Endothelial cell of umbilical vein (primary cell): ENCODE data around the gene GLP1R. TPM values are rescaled to one million over a fixed set of nuclear protein-coding genes. Genes with fewer than 3 reads are reported as not detected.

Experiments
- BruUV-seq: library from RNA; stranded (reverse); fragments of 400-500 nt; replicated peaks from 2 replicates; lab custom pipeline; 2021; lab: Mats Ljungman, UMichigan
- CTCF ChIA-PET: fragments of 300-600, 350-600 bp; sonication (Branson Sonifier 250); formaldehyde crosslinking; loops from one replicate; lab custom pipeline; 2021; ENCODE audit warnings: antibody characterized with exemption, inconsistent platforms; lab: Charles Lee
- POLR2A ChIA-PET: fragments of 300-600, 350-600 bp; sonication (Branson Sonifier 250); formaldehyde crosslinking; loops from one replicate; lab custom pipeline; 2021; ENCODE audit warnings: antibody characterized with exemption, inconsistent platforms; lab: Charles Lee
- DNase-seq: peaks from one replicate; pipeline ENCODE4 v3.0.0-alpha.2; 2011; ENCODE audit warnings: low read depth, low spot score
- FAIRE-seq: peaks from 2 replicates; lab custom pipeline; 2011; peaks lifted over from hg19 to GRCh38; lab: Jason Lieb, UNC
- H2AFZ ChIP-seq: 2 replicates; pipeline ENCODE4 v1.6.0; 2012; ENCODE audit warnings: low read depth, low read length, control low read depth, inconsistent platforms
- H3K27ac ChIP-seq: 2 replicates; pipeline ENCODE4 v1.5.1; 2011; ENCODE audit warnings: low read depth, mild to moderate bottlenecking, control low read depth, low read length, moderate library complexity; ENCODE audit not compliant: insufficient read depth
- H3K27me3 ChIP-seq, 2 experiments: 2 replicates each; pipeline versions ENCODE4 v1.6.0 to v1.6.1; 2011; ENCODE audit warnings: low read length in 2 of 2, mixed read lengths in 1 of 2; ENCODE audit not compliant: control insufficient read depth in 2 of 2, insufficient read depth in 2 of 2
- H3K36me3 ChIP-seq, 2 experiments: 2 replicates in 1 of 2; 3 replicates in 1 of 2; pipeline ENCODE4 v1.5.1; 2011; ENCODE audit warnings: low read length in 2 of 2, mild to moderate bottlenecking in 1 of 2, moderate library complexity in 1 of 2; ENCODE audit not compliant: control insufficient read depth in 2 of 2, insufficient read depth in 2 of 2; ENCODE audit errors: extremely low read depth in 1 of 2
- H3K4me1 ChIP-seq: 3 replicates; pipeline ENCODE4 v1.5.1; 2011; ENCODE audit warnings: mild to moderate bottlenecking, low read length; ENCODE audit not compliant: control insufficient read depth, insufficient read depth; ENCODE audit errors: extremely low read depth
- H3K4me2 ChIP-seq: 2 replicates; pipeline ENCODE4 v1.6.1; 2011; ENCODE audit warnings: low read length, control low read depth, mixed read lengths; ENCODE audit not compliant: insufficient read depth
- H3K4me3 ChIP-seq, 3 experiments: fragments of 200-600 bp in 1 of 3; sonication (generic), shearing (Covaris generic) in 1 of 3; replicated peaks in 1 of 3; 2 replicates each; pipeline ENCODE4 v1.5.1; 2011 to 2016; ENCODE audit warnings: control low read depth in 3 of 3, low read length in 3 of 3, mild to moderate bottlenecking in 2 of 3, inconsistent platforms in 1 of 3, low read depth in 1 of 3, moderate library complexity in 1 of 3; ENCODE audit not compliant: insufficient read depth in 1 of 3
- H3K79me2 ChIP-seq: 2 replicates; pipeline ENCODE4 v1.6.0; 2012; ENCODE audit warnings: low read length, inconsistent platforms; ENCODE audit not compliant: control insufficient read depth, insufficient read depth
- H3K9ac ChIP-seq: replicated peaks from 2 replicates; pipeline ENCODE3; 2011; ENCODE audit warnings: low read length, control low read depth; ENCODE audit not compliant: insufficient read depth; ENCODE audit errors: extremely low read depth
- H3K9me1 ChIP-seq: replicated peaks from 3 replicates; pipeline ENCODE4 v1.6.0; 2011; ENCODE audit warnings: mild to moderate bottlenecking, low read length; ENCODE audit not compliant: control insufficient read depth, insufficient read depth; ENCODE audit errors: extremely low read depth
- H3K9me3 ChIP-seq: replicated peaks from 2 replicates; pipeline ENCODE4 v1.5.1; 2012; ENCODE audit warnings: low read length, inconsistent platforms; ENCODE audit not compliant: control insufficient read depth, insufficient read depth
- H4K20me1 ChIP-seq: replicated peaks from 2 replicates; pipeline ENCODE3; 2011; ENCODE audit warnings: mild to moderate bottlenecking, low read length; ENCODE audit not compliant: control insufficient read depth, insufficient read depth; ENCODE audit errors: extremely low read depth
- CTCF ChIP-seq, 2 donors: IDR thresholded peaks; 1 replicate in 1 of 2; 2 replicates in 1 of 2; pipeline ENCODE4 v1.5.1; 2011; ENCODE audit warnings: low read length in 2 of 2, mild to moderate bottlenecking in 2 of 2, moderate library complexity in 2 of 2, control low read depth in 1 of 2, inconsistent platforms in 1 of 2, low read depth in 1 of 2; ENCODE audit not compliant: insufficient read depth in 1 of 2; ENCODE audit errors: extremely low read depth in 1 of 2
- EZH2 ChIP-seq: IDR thresholded peaks from 2 replicates; pipeline ENCODE4 v1.6.1; 2012; ENCODE audit warnings: borderline replicate concordance, low read depth, mild to moderate bottlenecking, moderate library complexity, low read length, inconsistent platforms; ENCODE audit not compliant: severe bottlenecking
- FOS ChIP-seq: IDR thresholded peaks from 2 replicates; pipeline ENCODE4 v1.6.1; 2011; ENCODE audit warnings: mild to moderate bottlenecking, low read length, moderate library complexity, borderline replicate concordance; ENCODE audit not compliant: insufficient read depth
- GATA2 ChIP-seq: IDR thresholded peaks from 2 replicates; pipeline ENCODE4 v1.7.0; 2011; ENCODE audit warnings: low read depth, mild to moderate bottlenecking, moderate library complexity, mixed read lengths, low read length; ENCODE audit not compliant: insufficient read length, insufficient read depth
- JUN ChIP-seq: IDR thresholded peaks from 2 replicates; pipeline ENCODE4 v1.6.1; 2011; ENCODE audit warnings: borderline replicate concordance, low read depth; ENCODE audit not compliant: insufficient read length, insufficient read depth
- MYC ChIP-seq: IDR thresholded peaks from one replicate; pipeline ENCODE4 v1.6.1; 2011; ENCODE audit warnings: mild to moderate bottlenecking, low read depth, low read length
- POLR2A ChIP-seq: IDR thresholded peaks from 2 replicates; pipeline ENCODE4 v1.6.1; 2012; ENCODE audit warnings: low read depth, mild to moderate bottlenecking, control low read depth, low read length
- POLR2AphosphoS5 ChIP-seq: IDR thresholded peaks from 2 replicates; pipeline ENCODE4 v1.6.1; 2012; ENCODE audit warnings: low read depth, mild to moderate bottlenecking, control low read depth, low read length, moderate library complexity; ENCODE audit not compliant: insufficient read depth
- dilution Hi-C: fragments of 300-500 bp; cut with MboI; formaldehyde crosslinking; loops from one replicate; pipeline ENCODE4 v1.15.0; 2019; ENCODE audit warnings: low sequenced_read_pairs; ENCODE audit not compliant: extremely low pct_ligation_motif_present
- intact Hi-C: fragments of 100-400 bp; cut with micrococcal nuclease; formaldehyde crosslinking; loops from one replicate; pipeline ENCODE4 v1.10.0; 2022
- polyA plus RNA-seq, 4 experiments: library from polyadenylated mRNA; depleted of rRNA in 3 of 4; stranded (reverse) in 3 of 4; unstranded in 1 of 4; fragments of >200 nt; gene quantifications; 2 replicates each; pipeline versions ENCODE4 v1.2.1 to v1.2.3, GENCODE V29; 2011 to 2012; ENCODE audit warnings: missing spikeins in 1 of 4
- total RNA-seq: library from RNA; stranded (reverse); gene quantifications from 2 replicates; pipeline ENCODE4 v1.2.3, GENCODE V29; 2021
- TF ChIP-seq, protein P1 (sequence below): IDR thresholded peaks from 2 replicates; pipeline ENCODE4 v1.6.1; 2011; ENCODE audit not compliant: insufficient read depth, insufficient read length

The GLP1R gene
- total and polyA plus RNA-seq, 2 donors (not counting 3 experiments of a cell fraction or from before 2014, with no cell fraction given): not detected

GRCh38 chr6:39005774-39006173 lies 42.8 kb upstream of the GLP1R start:
- Histone ChIP-seq H3K27me3 (peaks cover 12 to 21% of the 10 kb centered on the region in 2 experiments), H3K36me3 (no peaks in the 10 kb centered on the region), H4K20me1 (no peaks in the 10 kb centered on the region), H3K27ac (no peak overlapping the region), H3K9ac (no peak overlapping the region), H3K4me2 (no peak overlapping the region), H2AFZ (no peak overlapping the region), H3K9me3 (no peaks in the 10 kb centered on the region), H3K79me2 (no peaks in the 10 kb centered on the region), H3K9me1 (no peaks in the 10 kb centered on the region), H3K4me1 (no peaks in the 10 kb centered on the region), H3K4me3 (no peak overlapping the region)
- DNase-seq (no peak), FAIRE-seq (no peak)
- ChIA-PET POLR2A (no interaction called here), CTCF (interaction anchor here (1.2 to 1.3 kb wide), 2 partner anchors 24 to 297 kb away, joined by 3 read pairs; no protein-coding TSS in a partner anchor)
- intact Hi-C loops: no loop called here
- TF ChIP-seq FOS (no peak), POLR2A (no peak), GATA2 (no peak), MYC (no peak), POLR2AphosphoS5 (no peak), CTCF (IDR thresholded peaks at IDR 0.05; ENCODE audit: extremely low read depth in 1 of 2, insufficient read depth in 1 of 2, low read depth in 1 of 2, low read length in 2 of 2) (no peak), JUN (no peak), EZH2 (no peak)
- TF ChIP-seq, protein P1, sequence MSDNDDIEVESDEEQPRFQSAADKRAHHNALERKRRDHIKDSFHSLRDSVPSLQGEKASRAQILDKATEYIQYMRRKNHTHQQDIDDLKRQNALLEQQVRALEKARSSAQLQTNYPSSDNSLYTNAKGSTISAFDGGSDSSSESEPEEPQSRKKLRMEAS: no peak
- BruUV-seq: no TSS peak
- dilution Hi-C loops: no loop called here
